ENCODE data around the gene ABHD13.
"Not testable (repeated sequence)": the region's sequence is repeated elsewhere in the genome, so short reads cannot be mapped to it uniquely, and the experiment has no call there.

ABHD13 gene

GRCh38 chr13:108225440-108225839 lies 7.2 kb downstream of the ABHD13 start:
- DNase-seq: no peak

- DNase-seq: no peak
Observed at GRCh38 chr13:108226184-108226583, 8.0 kb downstream of the ABHD13 start.

DNA sequence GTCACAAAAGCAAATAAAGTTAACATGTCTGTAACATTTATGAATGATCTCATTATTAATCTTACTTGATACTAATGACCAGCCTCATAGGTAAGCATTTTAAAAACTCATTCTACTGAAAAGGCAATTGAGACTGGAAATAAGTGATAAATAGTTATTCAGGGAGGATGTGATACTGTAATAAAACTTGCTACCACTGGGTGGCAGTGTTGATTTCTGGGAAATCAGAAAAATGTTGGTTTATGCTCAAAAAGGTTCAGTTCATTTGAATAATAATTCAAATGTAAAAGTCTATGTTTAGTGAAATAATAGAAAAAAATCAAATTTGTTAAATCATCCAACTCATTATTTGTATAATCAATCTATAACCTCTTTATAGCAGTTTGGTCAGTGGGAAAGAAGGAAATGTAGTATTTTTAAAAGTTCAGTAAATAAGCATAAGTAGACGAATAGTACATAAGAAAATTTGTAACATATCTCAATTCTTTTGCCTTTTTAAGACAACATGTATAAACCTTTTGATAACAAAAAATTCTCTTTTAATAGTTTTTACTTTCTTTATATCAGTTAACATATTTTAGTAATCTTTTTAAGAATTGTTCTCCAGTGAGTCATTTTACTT lies 9.6 kb downstream of the ABHD13 start:
- DNase-seq: peak; percentile 30

DNA sequence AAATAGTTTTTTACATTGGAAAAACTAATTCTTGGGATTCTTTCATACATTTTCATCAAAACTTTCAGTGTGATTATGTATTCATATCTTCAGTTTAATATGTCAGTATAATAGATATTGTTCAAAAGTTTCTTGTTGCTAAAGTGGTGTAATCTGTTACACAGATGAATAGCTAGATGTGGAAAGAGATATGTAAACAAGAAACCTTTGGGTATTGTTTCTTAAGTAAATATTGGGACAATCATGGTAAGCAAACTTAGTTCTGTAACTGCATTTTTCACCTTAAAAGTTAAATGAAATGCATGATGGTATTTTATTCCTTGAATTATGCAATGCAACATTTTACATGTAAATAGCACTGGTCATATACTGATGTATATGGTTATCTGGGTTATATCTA lies 12.2 kb downstream of the ABHD13 start:
- DNase-seq: no peak

DNA sequence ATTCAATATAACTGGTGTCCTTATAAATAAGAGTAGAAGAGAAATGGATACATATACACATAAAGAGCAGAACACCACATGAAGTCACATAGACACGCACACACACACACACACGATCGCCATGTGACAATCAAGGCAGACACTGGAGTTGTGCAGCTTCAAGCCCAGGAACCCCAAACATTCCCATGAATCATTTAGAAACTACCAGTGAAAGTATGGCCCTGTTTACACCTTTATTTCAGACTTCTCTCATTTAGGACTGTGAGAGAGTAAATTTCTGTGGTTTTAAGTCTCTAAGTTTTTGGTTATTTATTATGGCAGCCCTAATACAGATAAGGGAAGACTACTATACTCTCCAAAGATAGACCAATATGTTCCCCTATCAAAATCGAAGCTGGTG lies 31.0 kb downstream of the ABHD13 start:
- DNase-seq: no peak

DNA sequence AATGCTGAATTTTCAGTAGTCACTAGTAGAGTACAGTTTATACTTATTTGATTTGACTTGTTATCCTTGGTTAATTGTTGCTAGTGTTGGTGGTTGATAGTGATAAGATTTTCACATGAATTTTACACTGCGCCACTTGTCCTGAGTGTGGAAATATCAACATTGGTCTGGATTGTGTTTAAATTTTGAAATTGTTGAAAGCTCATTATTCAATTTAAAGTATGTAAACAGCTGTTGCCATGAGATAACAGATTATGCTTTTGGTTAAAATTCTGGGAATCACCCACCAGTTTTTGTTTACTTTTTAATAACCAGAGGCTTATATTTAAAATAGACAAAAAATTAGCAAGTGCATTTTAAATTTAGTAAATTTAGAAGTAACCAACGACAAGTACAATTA lies 39.1 kb downstream of the ABHD13 start:
- DNase-seq: no peak

GRCh38 chr13:108263621-108264355 lies 45.6 kb downstream of the ABHD13 start:
- DNase-seq: no peak

GRCh38 chr13:108266321-108266990 lies 48.3 kb downstream of the ABHD13 start:
- no peak for DNase-seq

DNA sequence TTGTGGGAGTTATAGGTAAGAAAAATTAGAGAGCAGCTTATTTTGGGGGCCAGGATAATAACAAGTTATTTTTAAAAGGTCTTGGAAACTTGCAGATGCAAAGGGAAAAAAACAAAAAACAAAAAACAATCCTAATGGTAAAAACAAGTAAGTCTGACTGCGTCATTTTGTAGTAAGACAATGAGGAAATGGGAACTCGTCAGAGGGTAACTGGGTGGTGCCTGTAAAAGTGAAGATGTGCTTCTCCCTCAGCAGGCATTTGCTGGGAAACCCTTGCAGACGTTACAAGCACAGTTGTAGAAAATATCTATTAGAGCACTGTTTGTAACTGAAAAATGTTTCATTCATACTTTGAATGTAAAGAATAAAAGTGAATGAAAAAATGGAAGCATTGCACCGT lies 49.2 kb downstream of the ABHD13 start:
- no peak for DNase-seq

GRCh38 chr13:108267855-108268254 lies 49.7 kb downstream of the ABHD13 start:
- not testable (repeated sequence) for DNase-seq

DNA sequence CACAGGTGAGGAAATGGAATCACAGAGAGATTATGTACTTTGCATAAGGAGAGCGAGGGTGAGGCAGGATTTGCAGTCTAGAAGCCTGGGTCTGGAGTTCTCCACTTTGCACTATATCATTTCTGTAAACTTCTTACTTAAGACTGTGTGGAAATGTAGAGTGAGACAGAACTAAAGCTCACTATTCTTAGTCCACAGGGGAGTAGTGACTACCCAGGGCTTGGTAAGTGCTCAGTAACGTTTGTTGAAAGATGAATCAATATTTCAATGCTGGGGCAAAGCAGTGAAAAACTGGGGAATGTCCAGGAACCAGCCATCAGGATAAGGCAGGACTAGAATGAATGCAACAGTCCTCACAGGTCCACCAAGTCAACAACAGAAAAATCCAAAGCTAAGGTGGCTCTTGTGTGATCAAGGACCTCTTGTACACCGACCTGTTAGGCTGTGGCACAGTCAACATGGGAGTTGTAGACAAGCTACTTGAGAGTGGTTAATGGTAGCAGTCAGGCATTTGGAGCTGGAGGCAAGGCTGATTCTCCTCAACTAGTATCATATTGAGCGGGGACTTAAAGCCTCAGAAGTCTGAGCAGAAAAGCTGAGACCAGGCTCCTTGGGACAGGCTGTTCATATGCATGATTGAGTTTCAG lies 50.4 kb downstream of the ABHD13 start:
- DNase-seq: no peak

GRCh38 chr13:108269601-108270328 lies 51.6 kb downstream of the ABHD13 start, which contains the start of gene TNFSF13B:
TSS of gene TNFSF13B (plus strand) at chr13:108269718. CDS start at chr13:108269896, 178 bp downstream.
- peak; percentile 61 for DNase-seq

DNA sequence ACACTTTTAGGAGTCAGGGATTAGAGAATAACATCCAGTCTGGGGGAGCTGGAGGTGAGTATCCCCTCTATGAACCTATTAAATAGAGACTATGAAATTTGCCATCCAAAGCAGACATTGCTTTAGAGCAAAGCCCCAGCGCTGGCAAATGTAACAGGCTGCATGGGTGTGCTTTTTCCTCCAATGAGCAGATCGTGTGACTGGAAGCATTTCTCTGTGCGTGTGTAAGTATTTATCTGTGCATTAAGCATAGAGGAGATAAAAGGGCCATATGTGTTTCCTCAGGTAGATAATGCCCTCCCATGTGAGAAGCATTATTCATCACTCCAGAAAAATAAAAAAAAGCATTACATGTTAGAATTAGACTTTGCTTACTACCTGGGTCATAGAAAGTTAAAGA lies 52.2 kb downstream of the ABHD13 start:
- no peak for DNase-seq

DNA sequence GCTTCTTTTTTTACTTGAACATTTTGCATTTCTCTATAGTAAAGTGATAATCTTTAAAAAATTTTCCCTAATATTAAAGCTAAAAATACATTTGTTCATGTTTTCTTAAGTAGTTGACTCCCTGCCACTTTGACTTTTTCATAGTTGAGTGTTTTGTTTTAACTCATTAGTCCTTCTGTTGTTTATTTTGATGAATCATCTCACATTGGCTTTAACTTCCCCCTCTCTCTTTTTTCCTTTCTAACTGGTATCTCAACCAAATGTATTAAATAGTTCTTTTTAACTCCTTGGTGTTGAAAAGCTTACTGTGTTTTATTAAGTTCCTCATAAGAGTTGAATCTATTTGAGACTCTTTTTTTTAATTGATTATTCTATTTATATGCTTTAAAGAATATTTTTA lies 54.1 kb downstream of the ABHD13 start:
- DNase-seq: no peak

- DNase-seq: no peak
Observed at GRCh38 chr13:108273429-108274118, 55.4 kb downstream of the ABHD13 start.

GRCh38 chr13:108274718-108275117 lies 56.5 kb downstream of the ABHD13 start:
- no peak for DNase-seq

GRCh38 chr13:108276060-108276459 lies 57.9 kb downstream of the ABHD13 start:
- no peak for DNase-seq

DNA sequence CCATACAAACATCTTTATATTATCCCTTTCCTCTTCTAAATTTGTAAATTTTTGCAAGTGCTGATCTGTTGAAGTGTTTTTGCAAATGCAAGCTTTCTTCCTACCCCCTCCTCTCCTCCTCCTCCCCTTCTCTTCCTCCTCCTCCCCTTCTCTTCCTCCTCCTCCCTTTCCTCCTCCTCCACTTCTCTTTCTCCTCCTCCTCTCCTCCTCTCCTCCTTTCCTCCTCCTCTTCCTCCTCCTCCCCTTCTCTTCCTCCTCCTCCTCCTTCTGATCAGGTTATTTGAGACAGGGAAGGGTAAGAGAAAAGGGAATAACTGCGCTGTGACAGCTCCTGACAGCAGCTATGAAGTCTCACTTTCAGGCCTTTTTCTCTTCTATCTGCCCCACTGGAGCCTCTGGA lies 60.3 kb downstream of the ABHD13 start:
- no peak for DNase-seq

GRCh38 chr13:108281901-108282300 lies 63.7 kb downstream of the ABHD13 start:
- DNase-seq: no peak

- DNase-seq: no peak
Observed at GRCh38 chr13:108283110-108283509, 64.9 kb downstream of the ABHD13 start.
